Hepatocyte (in vitro differentiated cells): Measurements from ENCODE around the gene LACC1. TPM values are rescaled to one million over a fixed set of nuclear protein-coding genes. Genes with fewer than 3 reads are reported as not detected.

Experiments
- DNase-seq: peaks from one replicate; pipeline ENCODE4 v3.0.0-alpha.2; 2016; ENCODE audit warnings: low spot score
- H2AFZ ChIP-seq: fragments of 200-600 bp; sonication (generic); 2 replicates; pipeline ENCODE4 v1.6.0; 2016; ENCODE audit warnings: antibody characterized with exemption, mild to moderate bottlenecking
- H3K27ac ChIP-seq: fragments of 200-600 bp; sonication (generic); 2 replicates; pipeline ENCODE4 v1.5.1; 2016; ENCODE audit warnings: mild to moderate bottlenecking
- H3K27me3 ChIP-seq: fragments of 200-600 bp; sonication (generic); 2 replicates; pipeline ENCODE4 v1.6.1; 2016
- H3K36me3 ChIP-seq: fragments of 200-600 bp; sonication (generic); replicated peaks from 2 replicates; pipeline ENCODE4 v1.5.1; 2016; ENCODE audit warnings: low read depth; ENCODE audit not compliant: insufficient read depth
- H3K4me1 ChIP-seq: fragments of 200-600 bp; sonication (generic); 2 replicates; pipeline ENCODE4 v1.5.1; 2016; ENCODE audit warnings: mild to moderate bottlenecking, moderate library complexity; ENCODE audit not compliant: insufficient read depth
- H3K4me2 ChIP-seq: fragments of 200-600 bp; sonication (generic); 2 replicates; pipeline ENCODE4 v1.6.0; 2016
- H3K4me3 ChIP-seq: fragments of 200-600 bp; sonication (generic); 2 replicates; pipeline ENCODE4 v1.5.1; 2016; ENCODE audit warnings: mild to moderate bottlenecking
- H3K79me2 ChIP-seq: fragments of 200-600 bp; sonication (generic); 2 replicates; pipeline ENCODE4 v1.6.0; 2017; ENCODE audit warnings: mild to moderate bottlenecking
- H3K9me2 ChIP-seq: fragments of 200-600 bp; sonication (generic); replicated peaks from 2 replicates; pipeline ENCODE4 v1.6.0; 2017; ENCODE audit warnings: mild to moderate bottlenecking; ENCODE audit not compliant: insufficient read depth
- H3K9me3 ChIP-seq: fragments of 200-600 bp; sonication (generic); 2 replicates; pipeline ENCODE4 v1.5.1; 2016; ENCODE audit warnings: low read depth, mild to moderate bottlenecking
- H4K20me1 ChIP-seq: fragments of 200-600 bp; sonication (generic); 2 replicates; pipeline ENCODE4 v1.6.0; 2016; ENCODE audit warnings: mild to moderate bottlenecking; ENCODE audit not compliant: insufficient read depth, poor library complexity, severe bottlenecking
- CTCF ChIP-seq: fragments of 200-600 bp; sonication (generic); IDR thresholded peaks from 2 replicates; pipeline ENCODE4 v1.5.1; 2016; ENCODE audit warnings: antibody characterized with exemption, mild to moderate bottlenecking; ENCODE audit not compliant: poor library complexity
- EZH2 ChIP-seq: fragments of 200-600 bp; sonication (generic); IDR thresholded peaks from 2 replicates; pipeline ENCODE4 v1.6.1; 2016; ENCODE audit warnings: antibody characterized with exemption, mild to moderate bottlenecking, borderline replicate concordance
- EZH2phosphoT487 ChIP-seq: fragments of 200-600 bp; sonication (generic); IDR thresholded peaks from one replicate; pipeline ENCODE4 v1.6.1; 2018; ENCODE audit warnings: antibody characterized with exemption, mild to moderate bottlenecking, low read depth, moderate library complexity; ENCODE audit not compliant: unreplicated experiment, severe bottlenecking
- WGBS: methylation state at CpG from one replicate; pipeline ENCODE4 v1.1.6; 2016; ENCODE audit warnings: low lambda C conversion rate; ENCODE audit errors: missing lambda C conversion rate; 5-methylcytosine and 5-hydroxymethylcytosine counted together
- polyA plus RNA-seq: library from polyadenylated mRNA; unstranded; fragments of >200 nt; fragmentation: Nextera tagmentation; extraction: Ambion mirVana; gene quantifications from 2 replicates; pipeline ENCODE4 v1.2.1, GENCODE V29; 2016
- total RNA-seq: library from RNA; depleted of rRNA; stranded (reverse); fragments of >200 nt; gene quantifications from 2 replicates; pipeline ENCODE4 v1.2.3, GENCODE V29; 2014

The LACC1 gene
- total and polyA plus RNA-seq, 2 experiments from 2014 or later, result 3.6 to 11.1 TPM

- TF ChIP-seq EZH2 (no peak), CTCF (no peak), EZH2phosphoT487 (no peak)
- no peaks in the 10 kb centered on the region for H4K20me1 ChIP-seq
- no peak for DNase-seq
- 29% methylated on average over 14 of the region's 15 CpGs for WGBS
- peak overlapping the region; percentile 94 for H3K4me2 ChIP-seq
- peaks cover 14% of the 10 kb centered on the region for H3K4me1 ChIP-seq
- no peaks in the 10 kb centered on the region for H3K9me2 ChIP-seq
- no peaks in the 10 kb centered on the region for H3K36me3 ChIP-seq
- H3K4me3 ChIP-seq, result peak overlapping the region; percentile 77
- no peaks in the 10 kb centered on the region for H3K9me3 ChIP-seq
- H3K79me2 ChIP-seq, result peaks cover 12% of the 10 kb centered on the region
- H3K27ac ChIP-seq, result peak overlapping the region; percentile 98
- H3K27me3 ChIP-seq, result no peaks in the 10 kb centered on the region
- peak overlapping the region; percentile 88 for H2AFZ ChIP-seq
Measured at GRCh38 chr13:43880214-43880855, 631 bp downstream of the LACC1 start.

- peaks cover 12% of the 10 kb centered on the region for H3K79me2 ChIP-seq
- no peaks in the 10 kb centered on the region for H3K27me3 ChIP-seq
- H3K9me2 ChIP-seq, result no peaks in the 10 kb centered on the region
- no peaks in the 10 kb centered on the region for H4K20me1 ChIP-seq
- H3K4me3 ChIP-seq, result no peak overlapping the region
- no peak for DNase-seq
- peak overlapping the region; percentile 94 for H3K4me2 ChIP-seq
- H3K4me1 ChIP-seq, result peaks cover 14% of the 10 kb centered on the region
- no peaks in the 10 kb centered on the region for H3K9me3 ChIP-seq
- TF ChIP-seq EZH2, result no peak
- no peak for TF ChIP-seq CTCF
- no peak for TF ChIP-seq EZH2phosphoT487
- H2AFZ ChIP-seq, result no peak overlapping the region
- H3K27ac ChIP-seq, result no peak overlapping the region
- H3K36me3 ChIP-seq, result no peaks in the 10 kb centered on the region
Measured at GRCh38 chr13:43880926-43881325, 1.2 kb downstream of the LACC1 start.

GRCh38 chr13:43881580-43881979 is 1.9 kb downstream of the LACC1 start:
- Histone ChIP-seq H2AFZ (no peak overlapping the region), H3K9me3 (no peaks in the 10 kb centered on the region), H3K4me3 (no peak overlapping the region), H3K79me2 (peaks cover 12% of the 10 kb centered on the region), H3K4me2 (no peak overlapping the region), H3K9me2 (no peaks in the 10 kb centered on the region), H4K20me1 (no peaks in the 10 kb centered on the region), H3K36me3 (no peaks in the 10 kb centered on the region), H3K27me3 (no peaks in the 10 kb centered on the region), H3K4me1 (peaks cover 14% of the 10 kb centered on the region), H3K27ac (no peak overlapping the region)
- no peak for DNase-seq
- TF ChIP-seq EZH2phosphoT487 (no peak), EZH2 (no peak), CTCF (no peak)

GRCh38 chr13:43883631-43884030 is 3.9 kb downstream of the LACC1 start:
- Histone ChIP-seq H3K4me1 (peaks cover 7% of the 10 kb centered on the region), H3K36me3 (no peaks in the 10 kb centered on the region), H3K4me2 (no peak overlapping the region), H3K79me2 (no peaks in the 10 kb centered on the region), H3K9me3 (no peaks in the 10 kb centered on the region), H2AFZ (no peak overlapping the region), H4K20me1 (no peaks in the 10 kb centered on the region), H3K27me3 (no peaks in the 10 kb centered on the region), H3K4me3 (no peak overlapping the region), H3K27ac (no peak overlapping the region), H3K9me2 (no peaks in the 10 kb centered on the region)
- 97% methylated on average over 3 of the region's 3 CpGs for WGBS
- no peak for DNase-seq
- TF ChIP-seq CTCF, result no peak
- TF ChIP-seq EZH2phosphoT487, result no peak
- TF ChIP-seq EZH2, result no peak
